ENCODE measurements around the gene EVA1C.
"Not testable (repeated sequence)": the region's sequence is repeated elsewhere in the genome, so short reads cannot be mapped to it uniquely, and the experiment has no call there.

EVA1C gene

GRCh38 chr21:32461503-32461902 lies 49.0 kb downstream of the EVA1C start:
- no peaks in the 10 kb centered on the region for H3K27me3 ChIP-seq (ENCODE audit: insufficient read depth, low read depth, severe bottlenecking)
- no peak for DNase-seq
- H3K9me3 ChIP-seq (ENCODE audit: severe bottlenecking), result peaks cover 10% of the 10 kb centered on the region
- no peaks in the 10 kb centered on the region for H3K36me3 ChIP-seq
- no peak overlapping the region for H3K27ac ChIP-seq
- no peak for TF ChIP-seq CTCF (IDR thresholded peaks at IDR 0.05; ENCODE audit: low read depth, low read length)
- no peak overlapping the region for H3K4me3 ChIP-seq (ENCODE audit: low read depth, low read length)

GRCh38 chr21:32462564-32462963 lies 50.1 kb downstream of the EVA1C start:
- H3K4me3 ChIP-seq (ENCODE audit: low read depth, low read length); DNase-seq; H3K27ac ChIP-seq; H3K27me3 ChIP-seq (ENCODE audit: insufficient read depth, low read depth, severe bottlenecking); H3K36me3 ChIP-seq; H3K9me3 ChIP-seq (ENCODE audit: severe bottlenecking): not testable (repeated sequence)

GRCh38 chr21:32463367-32463766 lies 50.9 kb downstream of the EVA1C start:
- no peak for TF ChIP-seq CTCF (IDR thresholded peaks at IDR 0.05; ENCODE audit: low read depth, low read length)
- no peak overlapping the region for H3K4me3 ChIP-seq (ENCODE audit: low read depth, low read length)
- DNase-seq, result no peak
- peaks cover 10% of the 10 kb centered on the region for H3K9me3 ChIP-seq (ENCODE audit: severe bottlenecking)
- H3K27me3 ChIP-seq (ENCODE audit: insufficient read depth, low read depth, severe bottlenecking), result no peaks in the 10 kb centered on the region
- H3K27ac ChIP-seq, result no peak overlapping the region
- no peaks in the 10 kb centered on the region for H3K36me3 ChIP-seq

- Histone ChIP-seq H3K27ac (no peak overlapping the region), H3K27me3 (ENCODE audit: insufficient read depth, low read depth, severe bottlenecking) (no peaks in the 10 kb centered on the region), H3K9me3 (ENCODE audit: severe bottlenecking) (peaks cover 10% of the 10 kb centered on the region), H3K36me3 (no peaks in the 10 kb centered on the region), H3K4me3 (ENCODE audit: low read depth, low read length) (no peak overlapping the region)
- TF ChIP-seq CTCF (IDR thresholded peaks at IDR 0.05; ENCODE audit: low read depth, low read length), result no peak
- no peak for DNase-seq
Observed at GRCh38 chr21:32463889-32464300, 51.4 kb downstream of the EVA1C start.

GRCh38 chr21:32467291-32467690 lies 54.8 kb downstream of the EVA1C start:
- Histone ChIP-seq H3K27ac (no peak overlapping the region), H3K9me3 (ENCODE audit: severe bottlenecking) (peaks cover 7% of the 10 kb centered on the region), H3K27me3 (ENCODE audit: insufficient read depth, low read depth, severe bottlenecking) (no peaks in the 10 kb centered on the region), H3K36me3 (no peaks in the 10 kb centered on the region), H3K4me3 (ENCODE audit: low read depth, low read length) (no peak overlapping the region)
- no peak for DNase-seq
- TF ChIP-seq CTCF (IDR thresholded peaks at IDR 0.05; ENCODE audit: low read depth, low read length), result no peak

GRCh38 chr21:32468681-32469111 lies 56.2 kb downstream of the EVA1C start:
- Histone ChIP-seq H3K36me3 (no peaks in the 10 kb centered on the region), H3K27ac (no peak overlapping the region), H3K4me3 (ENCODE audit: low read depth, low read length) (no peak overlapping the region), H3K27me3 (ENCODE audit: insufficient read depth, low read depth, severe bottlenecking) (no peaks in the 10 kb centered on the region), H3K9me3 (ENCODE audit: severe bottlenecking) (no peaks in the 10 kb centered on the region)
- TF ChIP-seq CTCF (IDR thresholded peaks at IDR 0.05; ENCODE audit: low read depth, low read length), result no peak
- no peak for DNase-seq
